Measurements from ENCODE around the gene TRPV6. TPM values are rescaled to one million over a fixed set of nuclear protein-coding genes. Genes with fewer than 3 reads are reported as not detected.

TRPV6 gene
- total and polyA plus RNA-seq, 2 of the 4 experiments (the other 2 are of a cell fraction): 0.03 TPM; not detected in 1

- H3K14ac ChIP-seq (replicated peaks; ENCODE audit: low read depth, low read length): no peak overlapping the region
- no peak for DNase-seq
- POLR2A ChIA-PET (ENCODE audit: unreplicated experiment): no interaction called here
- H3K9ac ChIP-seq (ENCODE audit: low read depth, low read length): no peak overlapping the region
- ATAC-seq (ENCODE audit: low read depth): no peak
- no peaks in the 10 kb centered on the region for H3K9me1 ChIP-seq (ENCODE audit: insufficient read depth, low read length)
- H3K36me3 ChIP-seq (ENCODE audit: control insufficient read depth, insufficient read depth, low read length): no peaks in the 10 kb centered on the region
- H2AFZ ChIP-seq (replicated peaks; ENCODE audit: low read length, poor library complexity): no peak overlapping the region
- CTCF ChIA-PET: no interaction called here
- H3K56ac ChIP-seq (ENCODE audit: extremely low read depth, insufficient read depth, low read length): no peak overlapping the region
- H2BK15ac ChIP-seq (ENCODE audit: low read depth, low read length): no peak overlapping the region
- no peak overlapping the region for H4K91ac ChIP-seq (ENCODE audit: insufficient read depth, low read depth, low read length)
- TF ChIP-seq, protein P1, sequence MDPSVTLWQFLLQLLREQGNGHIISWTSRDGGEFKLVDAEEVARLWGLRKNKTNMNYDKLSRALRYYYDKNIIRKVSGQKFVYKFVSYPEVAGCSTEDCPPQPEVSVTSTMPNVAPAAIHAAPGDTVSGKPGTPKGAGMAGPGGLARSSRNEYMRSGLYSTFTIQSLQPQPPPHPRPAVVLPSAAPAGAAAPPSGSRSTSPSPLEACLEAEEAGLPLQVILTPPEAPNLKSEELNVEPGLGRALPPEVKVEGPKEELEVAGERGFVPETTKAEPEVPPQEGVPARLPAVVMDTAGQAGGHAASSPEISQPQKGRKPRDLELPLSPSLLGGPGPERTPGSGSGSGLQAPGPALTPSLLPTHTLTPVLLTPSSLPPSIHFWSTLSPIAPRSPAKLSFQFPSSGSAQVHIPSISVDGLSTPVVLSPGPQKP (IDR thresholded peaks at IDR 0.05; ENCODE audit: borderline replicate concordance, low read depth, low read length): no peak
- TF ChIP-seq POLR2A (IDR thresholded peaks at IDR 0.05; ENCODE audit: low read depth, low read length) (no peak), RCOR1 (IDR thresholded peaks at IDR 0.05; ENCODE audit: insufficient replicate concordance, low read length) (no peak), RAD21 (IDR thresholded peaks at IDR 0.05; ENCODE audit: low read length) (no peak), MXI1 (IDR thresholded peaks at IDR 0.05; ENCODE audit: borderline replicate concordance, low read depth, low read length) (no peak), CHD1 (IDR thresholded peaks at IDR 0.05; ENCODE audit: low read depth, low read length) (no peak), MAFK (IDR thresholded peaks at IDR 0.05; ENCODE audit: low read depth, low read length) (no peak)
- TF ChIP-seq, protein P2, sequence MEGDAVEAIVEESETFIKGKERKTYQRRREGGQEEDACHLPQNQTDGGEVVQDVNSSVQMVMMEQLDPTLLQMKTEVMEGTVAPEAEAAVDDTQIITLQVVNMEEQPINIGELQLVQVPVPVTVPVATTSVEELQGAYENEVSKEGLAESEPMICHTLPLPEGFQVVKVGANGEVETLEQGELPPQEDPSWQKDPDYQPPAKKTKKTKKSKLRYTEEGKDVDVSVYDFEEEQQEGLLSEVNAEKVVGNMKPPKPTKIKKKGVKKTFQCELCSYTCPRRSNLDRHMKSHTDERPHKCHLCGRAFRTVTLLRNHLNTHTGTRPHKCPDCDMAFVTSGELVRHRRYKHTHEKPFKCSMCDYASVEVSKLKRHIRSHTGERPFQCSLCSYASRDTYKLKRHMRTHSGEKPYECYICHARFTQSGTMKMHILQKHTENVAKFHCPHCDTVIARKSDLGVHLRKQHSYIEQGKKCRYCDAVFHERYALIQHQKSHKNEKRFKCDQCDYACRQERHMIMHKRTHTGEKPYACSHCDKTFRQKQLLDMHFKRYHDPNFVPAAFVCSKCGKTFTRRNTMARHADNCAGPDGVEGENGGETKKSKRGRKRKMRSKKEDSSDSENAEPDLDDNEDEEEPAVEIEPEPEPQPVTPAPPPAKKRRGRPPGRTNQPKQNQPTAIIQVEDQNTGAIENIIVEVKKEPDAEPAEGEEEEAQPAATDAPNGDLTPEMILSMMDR (conservative IDR thresholded peaks at IDR 0.05; ENCODE audit: low read depth, low read length): no peak
- H3K9me3 ChIP-seq (ENCODE audit: control insufficient read depth, insufficient read depth, low read length): no peaks in the 10 kb centered on the region
- BruUV-seq (replicated peaks): no TSS peak
- no peak overlapping the region for H2BK120ac ChIP-seq (ENCODE audit: low read depth, low read length)
- H3K18ac ChIP-seq (ENCODE audit: low read depth, low read length): no peak overlapping the region
- intact Hi-C loops (cut with micrococcal nuclease): no loop called here
- H4K8ac ChIP-seq (ENCODE audit: low read depth in 2 of 2, low read length in 2 of 2): no peak overlapping the region
- no peaks in the 10 kb centered on the region for H4K20me1 ChIP-seq (ENCODE audit: insufficient read depth, low read length)
- H2AK9ac ChIP-seq (replicated peaks; ENCODE audit: low read depth, low read length, poor library complexity): no peak overlapping the region
- H2AK5ac ChIP-seq (ENCODE audit: low read depth, low read length): no peak overlapping the region
- dilution Hi-C loops (cut with HindIII; ENCODE audit: low sequenced_read_pairs, unreplicated experiment): no loop called here
- no peaks in the 10 kb centered on the region for H3K4me1 ChIP-seq (ENCODE audit: control insufficient read depth, insufficient read depth, low read length)
- H4K5ac ChIP-seq (ENCODE audit: low read depth, low read length): no peak overlapping the region
- H3K4me3 ChIP-seq (ENCODE audit: insufficient read depth, low read depth, low read length): no peak overlapping the region
- WGBS, 2 experiments (ENCODE audit: extremely low coverage in 2 of 2, insufficient read length in 1 of 2): no CpG with 5 or more reads among the region's 7 CpGs
- no peak overlapping the region for H2BK20ac ChIP-seq (ENCODE audit: low read depth, low read length)
- H2BK5ac ChIP-seq (ENCODE audit: low read depth, low read length, poor library complexity, severe bottlenecking): no peak overlapping the region
- no peaks in the 10 kb centered on the region for H3K79me1 ChIP-seq (ENCODE audit: low read depth in 1 of 2, low read length in 2 of 2)
- no peak overlapping the region for H3K23ac ChIP-seq (ENCODE audit: low read depth, low read length)
- in situ Hi-C loops (cut with MboI; ENCODE audit: low sequenced_read_pairs): no loop called here
- H3K27ac ChIP-seq (ENCODE audit: insufficient read depth, low read length): no peak overlapping the region
- H3K4me2 ChIP-seq (ENCODE audit: low read depth, low read length): no peak overlapping the region
- H3K27me3 ChIP-seq (ENCODE audit: control insufficient read depth, insufficient read depth, low read length): no peaks in the 10 kb centered on the region
- no peak overlapping the region for H3K4ac ChIP-seq (ENCODE audit: low read depth, low read length)
These were observed 1.8 kb downstream of the TRPV6 start for GRCh38 chr7:142883571-142884285.
